Type B pancreatic cell (in vitro differentiated cells): ENCODE measurements around the gene NUDT7. TPM values are rescaled to one million over a fixed set of nuclear protein-coding genes. Genes with fewer than 3 reads are reported as not detected.

Source experiments
- DNase-seq: peaks from one replicate; pipeline ENCODE4 v3.0.0; 2021; ENCODE audit warnings: mixed read lengths; ENCODE audit not compliant: unreplicated experiment; ENCODE audit errors: extremely low spot score
- H3K27ac Mint-ChIP-seq: 2 replicates; pipeline ENCODE4 v1.8.0; 2021; ENCODE audit warnings: mild to moderate bottlenecking, mixed read lengths
- H3K27me3 Mint-ChIP-seq: 2 replicates; pipeline ENCODE4 v1.8.0; 2021; ENCODE audit warnings: mixed read lengths
- H3K36me3 Mint-ChIP-seq: 2 replicates; pipeline ENCODE4 v1.8.0; 2021; ENCODE audit warnings: mixed read lengths
- H3K4me1 Mint-ChIP-seq: one replicate; pipeline ENCODE4 v1.8.0; 2021; ENCODE audit warnings: mixed read lengths; ENCODE audit not compliant: unreplicated experiment
- H3K4me3 Mint-ChIP-seq: 2 replicates; pipeline ENCODE4 v1.8.0; 2021; ENCODE audit warnings: mild to moderate bottlenecking, mixed read lengths
- H3K9me3 Mint-ChIP-seq: 2 replicates; pipeline ENCODE4 v1.8.0; 2021; ENCODE audit warnings: mixed read lengths
- total RNA-seq: library from RNA; stranded (reverse); gene quantifications from 2 replicates; pipeline ENCODE4 v1.2.1, GENCODE V29; 2021; ENCODE audit warnings: low replicate concordance
- TF ChIP-seq, protein P1 (sequence below): fragments of 200-600 bp; sonication (generic); conservative IDR thresholded peaks from 2 replicates; pipeline ENCODE4 v1.5.0; 2021; ENCODE audit warnings: antibody characterized with exemption, mild to moderate bottlenecking

NUDT7 gene
- total RNA-seq, 1 donor from 2014 or later = 4.8 TPM

DNA sequence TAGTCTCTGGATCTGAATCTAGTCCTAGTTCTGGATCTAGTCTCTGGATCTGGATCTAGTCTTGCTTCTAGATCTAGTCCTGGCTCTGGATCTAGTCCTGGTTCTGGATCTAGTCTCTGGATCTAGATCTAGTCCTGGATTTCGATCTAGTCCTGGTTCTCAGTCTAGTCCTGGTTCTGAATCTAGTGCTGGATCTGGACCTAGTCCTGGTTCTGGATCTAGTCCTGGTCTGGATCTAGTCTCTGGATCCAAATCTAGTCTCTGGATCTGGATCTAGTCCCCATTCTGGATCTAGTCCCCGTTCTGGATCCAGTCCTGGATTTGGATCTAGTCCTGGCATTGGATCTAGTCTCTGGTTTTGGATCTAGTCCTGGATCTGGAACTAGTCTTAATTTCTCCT lies 36.2 kb downstream of the NUDT7 start:
- no peak for DNase-seq
- Mint-ChIP-seq H3K4me1 (peaks cover 4% of the 10 kb centered on the region), H3K36me3 (no peaks in the 10 kb centered on the region), H3K27me3 (peaks cover 16% of the 10 kb centered on the region), H3K27ac (no peak overlapping the region), H3K4me3 (no peak overlapping the region), H3K9me3 (peaks cover 9% of the 10 kb centered on the region)
- TF ChIP-seq, protein P1, sequence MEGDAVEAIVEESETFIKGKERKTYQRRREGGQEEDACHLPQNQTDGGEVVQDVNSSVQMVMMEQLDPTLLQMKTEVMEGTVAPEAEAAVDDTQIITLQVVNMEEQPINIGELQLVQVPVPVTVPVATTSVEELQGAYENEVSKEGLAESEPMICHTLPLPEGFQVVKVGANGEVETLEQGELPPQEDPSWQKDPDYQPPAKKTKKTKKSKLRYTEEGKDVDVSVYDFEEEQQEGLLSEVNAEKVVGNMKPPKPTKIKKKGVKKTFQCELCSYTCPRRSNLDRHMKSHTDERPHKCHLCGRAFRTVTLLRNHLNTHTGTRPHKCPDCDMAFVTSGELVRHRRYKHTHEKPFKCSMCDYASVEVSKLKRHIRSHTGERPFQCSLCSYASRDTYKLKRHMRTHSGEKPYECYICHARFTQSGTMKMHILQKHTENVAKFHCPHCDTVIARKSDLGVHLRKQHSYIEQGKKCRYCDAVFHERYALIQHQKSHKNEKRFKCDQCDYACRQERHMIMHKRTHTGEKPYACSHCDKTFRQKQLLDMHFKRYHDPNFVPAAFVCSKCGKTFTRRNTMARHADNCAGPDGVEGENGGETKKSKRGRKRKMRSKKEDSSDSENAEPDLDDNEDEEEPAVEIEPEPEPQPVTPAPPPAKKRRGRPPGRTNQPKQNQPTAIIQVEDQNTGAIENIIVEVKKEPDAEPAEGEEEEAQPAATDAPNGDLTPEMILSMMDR = no peak

- Mint-ChIP-seq H3K4me3 (no peak overlapping the region), H3K36me3 (no peaks in the 10 kb centered on the region), H3K9me3 (peaks cover 12% of the 10 kb centered on the region), H3K4me1 (peaks cover 8% of the 10 kb centered on the region), H3K27me3 (peaks cover 11% of the 10 kb centered on the region), H3K27ac (no peak overlapping the region)
- no peak for DNase-seq
- TF ChIP-seq, protein P1 = no peak
These were observed 36.9 kb downstream of the NUDT7 start for GRCh38 chr16:77759201-77759600.

- Mint-ChIP-seq H3K4me3 (no peak overlapping the region), H3K27ac (no peak overlapping the region), H3K36me3 (no peaks in the 10 kb centered on the region), H3K4me1 (peaks cover 11% of the 10 kb centered on the region), H3K9me3 (peaks cover 15% of the 10 kb centered on the region), H3K27me3 (peaks cover 11% of the 10 kb centered on the region)
- TF ChIP-seq, protein P1 = no peak
- DNase-seq = no peak
These were observed 37.5 kb downstream of the NUDT7 start for GRCh38 chr16:77759821-77760220.

DNA sequence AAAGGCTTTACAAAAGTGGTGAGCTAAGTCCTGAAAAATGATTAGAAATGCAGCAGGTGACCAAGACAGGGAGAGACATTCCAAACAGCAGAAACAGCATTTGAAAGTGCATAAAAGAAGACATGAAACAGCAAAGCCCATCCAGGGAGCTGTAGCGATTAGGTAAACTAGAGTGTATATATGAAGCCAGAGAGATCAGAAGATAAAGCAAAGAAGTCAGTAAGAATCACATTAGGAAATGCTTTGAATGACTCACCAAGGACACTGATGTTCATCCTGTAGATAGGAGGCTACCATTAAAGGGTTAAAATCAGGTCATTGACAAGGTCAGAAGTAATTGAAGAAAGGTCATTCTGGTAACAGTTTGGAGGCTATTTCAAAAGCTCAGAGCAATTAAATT lies 38.5 kb downstream of the NUDT7 start:
- Mint-ChIP-seq H3K27me3 (peaks cover 6% of the 10 kb centered on the region), H3K4me3 (no peak overlapping the region), H3K36me3 (no peaks in the 10 kb centered on the region), H3K4me1 (peaks cover 11% of the 10 kb centered on the region), H3K9me3 (peaks cover 15% of the 10 kb centered on the region), H3K27ac (no peak overlapping the region)
- TF ChIP-seq, protein P1 = no peak
- no peak for DNase-seq

- TF ChIP-seq, protein P1 = no peak
- Mint-ChIP-seq H3K27ac (no peak overlapping the region), H3K4me1 (peaks cover 11% of the 10 kb centered on the region), H3K9me3 (peaks cover 12% of the 10 kb centered on the region), H3K4me3 (no peak overlapping the region), H3K27me3 (peaks cover 4% of the 10 kb centered on the region), H3K36me3 (no peaks in the 10 kb centered on the region)
- no peak for DNase-seq
These were observed 38.9 kb downstream of the NUDT7 start for GRCh38 chr16:77761204-77761603.

DNA sequence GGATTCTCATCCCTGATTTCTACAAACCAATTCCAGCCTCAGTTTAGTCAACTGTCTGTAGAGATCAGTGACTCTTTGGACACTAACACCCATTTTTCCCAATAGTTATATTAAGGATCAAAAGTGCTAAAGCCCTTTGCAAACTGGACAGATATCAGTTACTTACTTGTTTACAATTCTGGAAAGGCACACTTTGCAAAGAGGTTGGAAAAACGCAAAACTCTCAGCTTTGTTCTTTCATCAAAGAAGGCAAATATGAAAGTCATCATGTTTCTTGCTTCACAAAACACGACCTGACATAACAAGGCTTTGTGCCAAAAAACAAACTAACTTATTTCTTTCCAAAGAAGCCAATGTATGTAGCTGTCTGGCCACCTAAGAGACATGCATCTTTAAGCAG lies 39.9 kb downstream of the NUDT7 start:
- TF ChIP-seq, protein P1 = no peak
- H3K27ac Mint-ChIP-seq = no peak overlapping the region
- H3K27me3 Mint-ChIP-seq = peaks cover 2% of the 10 kb centered on the region
- H3K4me3 Mint-ChIP-seq = no peak overlapping the region
- peaks cover 11% of the 10 kb centered on the region for H3K4me1 Mint-ChIP-seq
- H3K9me3 Mint-ChIP-seq = peaks cover 10% of the 10 kb centered on the region
- no peak for DNase-seq
- H3K36me3 Mint-ChIP-seq = no peaks in the 10 kb centered on the region
